ENCODE results near the gene IRF9.

DNA sequence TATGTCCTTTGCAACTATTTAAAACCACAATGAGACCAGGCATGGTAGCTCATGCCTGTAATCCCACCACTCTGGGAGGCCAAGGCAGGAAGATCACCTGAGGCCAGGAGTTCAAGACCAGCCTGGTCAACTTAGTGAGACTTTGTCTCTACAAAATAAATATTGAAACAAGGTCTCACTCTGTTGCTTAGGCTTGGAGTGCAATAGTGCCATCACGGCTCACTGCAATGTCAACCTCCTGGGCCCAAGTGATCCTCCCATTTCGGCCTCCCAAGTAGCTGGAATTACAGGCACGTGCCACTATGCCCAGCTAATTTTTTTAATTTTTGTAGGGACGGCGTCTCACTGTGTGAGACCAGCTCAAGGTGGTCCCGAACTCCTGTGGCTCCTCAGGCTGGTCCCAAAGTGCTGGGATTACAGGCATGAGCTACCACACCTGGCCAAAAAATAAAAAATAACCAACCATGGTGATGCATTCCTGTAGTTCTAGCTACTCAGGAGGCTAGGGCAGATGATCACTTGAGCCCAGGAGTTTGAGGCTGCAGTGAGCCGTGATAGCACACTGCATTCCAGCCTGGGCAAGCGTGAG is 31.6 kb upstream of the IRF9 start:
- TF ChIP-seq, protein P1, sequence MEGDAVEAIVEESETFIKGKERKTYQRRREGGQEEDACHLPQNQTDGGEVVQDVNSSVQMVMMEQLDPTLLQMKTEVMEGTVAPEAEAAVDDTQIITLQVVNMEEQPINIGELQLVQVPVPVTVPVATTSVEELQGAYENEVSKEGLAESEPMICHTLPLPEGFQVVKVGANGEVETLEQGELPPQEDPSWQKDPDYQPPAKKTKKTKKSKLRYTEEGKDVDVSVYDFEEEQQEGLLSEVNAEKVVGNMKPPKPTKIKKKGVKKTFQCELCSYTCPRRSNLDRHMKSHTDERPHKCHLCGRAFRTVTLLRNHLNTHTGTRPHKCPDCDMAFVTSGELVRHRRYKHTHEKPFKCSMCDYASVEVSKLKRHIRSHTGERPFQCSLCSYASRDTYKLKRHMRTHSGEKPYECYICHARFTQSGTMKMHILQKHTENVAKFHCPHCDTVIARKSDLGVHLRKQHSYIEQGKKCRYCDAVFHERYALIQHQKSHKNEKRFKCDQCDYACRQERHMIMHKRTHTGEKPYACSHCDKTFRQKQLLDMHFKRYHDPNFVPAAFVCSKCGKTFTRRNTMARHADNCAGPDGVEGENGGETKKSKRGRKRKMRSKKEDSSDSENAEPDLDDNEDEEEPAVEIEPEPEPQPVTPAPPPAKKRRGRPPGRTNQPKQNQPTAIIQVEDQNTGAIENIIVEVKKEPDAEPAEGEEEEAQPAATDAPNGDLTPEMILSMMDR (IDR thresholded peaks at IDR 0.05) = no peak
- TF ChIP-seq ZFX (IDR thresholded peaks at IDR 0.05; ENCODE audit: borderline replicate concordance) = no peak
